IMR-90 (cell line): ENCODE measurements around the gene CAMK2B. TPM values are rescaled to one million over a fixed set of nuclear protein-coding genes. Genes with fewer than 3 reads are reported as not detected.

ENCODE experiments used
- ATAC-seq: fragments of 200-7000 bp; cut with Tn5 transposase; 2 replicates; pipeline ENCODE4 v1.9.1; 2020; ENCODE audit warnings: low read depth, mild to moderate bottlenecking, moderate library complexity
- BruUV-seq: library from RNA; stranded (reverse); fragments of 400-500 nt; replicated peaks from 2 replicates; lab custom pipeline; 2021; lab: Mats Ljungman, UMichigan
- CTCF ChIA-PET: fragments of 300-600 bp; formaldehyde crosslinking; extraction: SDS; loops from one replicate; lab custom pipeline; 2021; ENCODE audit warnings: antibody characterized with exemption; lab: Yijun Ruan, JAX
- POLR2A ChIA-PET: fragments of 300-600 bp; sonication (Branson Sonifier 250); formaldehyde crosslinking; loops from one replicate; lab custom pipeline; 2022; ENCODE audit warnings: antibody characterized with exemption; ENCODE audit not compliant: unreplicated experiment; lab: Charles Lee
- DNase-seq: peaks from one replicate; pipeline ENCODE4 v3.0.0; 2013
- H2AFZ ChIP-seq: replicated peaks from 2 replicates; pipeline ENCODE3; 2013; ENCODE audit warnings: low read length, mild to moderate bottlenecking; ENCODE audit not compliant: poor library complexity
- H2AK5ac ChIP-seq: 2 replicates; pipeline ENCODE4 v1.6.1; 2013; ENCODE audit warnings: low read depth, low read length, inconsistent platforms
- H2AK9ac ChIP-seq: replicated peaks from 2 replicates; pipeline ENCODE3; 2013; ENCODE audit warnings: mild to moderate bottlenecking, low read depth, low read length, moderate library complexity; ENCODE audit not compliant: poor library complexity
- H2BK120ac ChIP-seq: 2 replicates; pipeline ENCODE4 v1.6.1; 2013; ENCODE audit warnings: low read depth, low read length, inconsistent platforms
- H2BK15ac ChIP-seq: 3 replicates; pipeline ENCODE4 v1.6.1; 2013; ENCODE audit warnings: low read depth, low read length, inconsistent platforms
- H2BK20ac ChIP-seq: 2 replicates; pipeline ENCODE4 v1.6.1; 2013; ENCODE audit warnings: low read depth, mild to moderate bottlenecking, inconsistent platforms, low read length, moderate library complexity
- H2BK5ac ChIP-seq: 2 replicates; pipeline ENCODE4 v1.6.1; 2013; ENCODE audit warnings: mild to moderate bottlenecking, low read depth, low read length, inconsistent platforms; ENCODE audit not compliant: poor library complexity, severe bottlenecking
- H3K14ac ChIP-seq: replicated peaks from 2 replicates; pipeline ENCODE4 v1.6.1; 2013; ENCODE audit warnings: low read depth, low read length, inconsistent platforms
- H3K18ac ChIP-seq: 2 replicates; pipeline ENCODE4 v1.6.1; 2013; ENCODE audit warnings: low read depth, low read length, control low read depth
- H3K23ac ChIP-seq: 2 replicates; pipeline ENCODE4 v1.6.1; 2013; ENCODE audit warnings: low read depth, low read length, inconsistent platforms
- H3K27ac ChIP-seq: 2 replicates; pipeline ENCODE4 v1.5.1; 2013; ENCODE audit warnings: mild to moderate bottlenecking, control low read depth, low read length; ENCODE audit not compliant: insufficient read depth
- H3K27me3 ChIP-seq: 2 replicates; pipeline ENCODE4 v1.6.1; 2013; ENCODE audit warnings: low read length; ENCODE audit not compliant: control insufficient read depth, insufficient read depth
- H3K36me3 ChIP-seq: 2 replicates; pipeline ENCODE4 v1.6.1; 2013; ENCODE audit warnings: low read length, mixed read lengths; ENCODE audit not compliant: control insufficient read depth, insufficient read depth
- H3K4ac ChIP-seq: 2 replicates; pipeline ENCODE4 v1.6.1; 2013; ENCODE audit warnings: low read depth, low read length, inconsistent platforms
- H3K4me1 ChIP-seq: 2 replicates; pipeline ENCODE4 v1.6.1; 2013; ENCODE audit warnings: low read length, mixed read lengths; ENCODE audit not compliant: control insufficient read depth, insufficient read depth
- H3K4me2 ChIP-seq: 2 replicates; pipeline ENCODE4 v1.6.1; 2013; ENCODE audit warnings: low read depth, mild to moderate bottlenecking, control low read depth, low read length, moderate library complexity
- H3K4me3 ChIP-seq: 2 replicates; pipeline ENCODE4 v1.5.1; 2013; ENCODE audit warnings: low read depth, mild to moderate bottlenecking, control low read depth, low read length, moderate library complexity; ENCODE audit not compliant: insufficient read depth
- H3K56ac ChIP-seq: 2 replicates; pipeline ENCODE4 v1.6.1; 2013; ENCODE audit warnings: low read length, inconsistent platforms; ENCODE audit not compliant: insufficient read depth; ENCODE audit errors: extremely low read depth
- H3K79me1 ChIP-seq, 2 experiments: 2 replicates each; pipeline ENCODE4 v1.6.1; 2013; ENCODE audit warnings: low read length in 2 of 2, inconsistent platforms in 1 of 2, low read depth in 1 of 2
- H3K9ac ChIP-seq: 2 replicates; pipeline ENCODE4 v1.6.1; 2013; ENCODE audit warnings: low read depth, low read length, control low read depth
- H3K9me1 ChIP-seq: 2 replicates; pipeline ENCODE4 v1.6.1; 2013; ENCODE audit warnings: low read length, inconsistent platforms; ENCODE audit not compliant: insufficient read depth
- H3K9me3 ChIP-seq: 2 replicates; pipeline ENCODE4 v1.6.1; 2013; ENCODE audit warnings: low read length; ENCODE audit not compliant: control insufficient read depth, insufficient read depth
- H4K20me1 ChIP-seq: 2 replicates; pipeline ENCODE4 v1.6.1; 2013; ENCODE audit warnings: low read length, inconsistent platforms; ENCODE audit not compliant: insufficient read depth
- H4K5ac ChIP-seq: 2 replicates; pipeline ENCODE4 v1.6.1; 2013; ENCODE audit warnings: mild to moderate bottlenecking, low read depth, low read length, control low read depth
- H4K8ac ChIP-seq, 2 experiments: 2 replicates each; pipeline ENCODE4 v1.6.1; 2013; ENCODE audit warnings: low read depth in 2 of 2, low read length in 2 of 2, control low read depth in 1 of 2, inconsistent platforms in 1 of 2
- H4K91ac ChIP-seq: 2 replicates; pipeline ENCODE4 v1.6.1; 2013; ENCODE audit warnings: low read depth, low read length, inconsistent platforms; ENCODE audit not compliant: insufficient read depth
- BHLHE40 ChIP-seq: fragments of 150-350 bp; IDR thresholded peaks from 2 replicates; pipeline ENCODE4 v1.6.1; 2016; ENCODE audit warnings: mild to moderate bottlenecking, low read depth, low read length
- FOS ChIP-seq: fragments of 150-350 bp; IDR thresholded peaks from 2 replicates; pipeline ENCODE4 v1.6.1; 2016; ENCODE audit warnings: low read depth, low read length
- MAFK ChIP-seq: IDR thresholded peaks from 2 replicates; pipeline ENCODE4 v1.6.1; 2012; ENCODE audit warnings: low read depth, low read length, improper control_type of control experiment
- MXI1 ChIP-seq: IDR thresholded peaks from 2 replicates; pipeline ENCODE4 v1.6.1; 2012; ENCODE audit warnings: low read depth, mild to moderate bottlenecking, low read length, moderate library complexity, borderline replicate concordance
- POLR2A ChIP-seq: IDR thresholded peaks from 2 replicates; pipeline ENCODE4 v1.6.1; 2012; ENCODE audit warnings: mild to moderate bottlenecking, low read depth, low read length
- SMC3 ChIP-seq: fragments of 150-350 bp; IDR thresholded peaks from 2 replicates; pipeline ENCODE4 v1.6.1; 2016; ENCODE audit warnings: low read depth, mild to moderate bottlenecking, antibody characterized with exemption, low read length, moderate library complexity
- WGBS, 2 experiments: methylation state at CpG; one replicate each; pipeline versions ENCODE4 v1.1.5 to v1.1.7; 2013; ENCODE audit warnings: missing lambda C conversion rate in 2 of 2; ENCODE audit not compliant: insufficient read length in 1 of 2; ENCODE audit errors: extremely low coverage in 2 of 2; 5-methylcytosine and 5-hydroxymethylcytosine counted together
- dilution Hi-C: fragments of 300-500 bp; cut with HindIII; formaldehyde crosslinking; loops from one replicate; pipeline ENCODE4 v1.14.3; 2018; ENCODE audit warnings: low sequenced_read_pairs; ENCODE audit not compliant: unreplicated experiment
- in situ Hi-C: fragments of 300-500 bp; cut with MboI; formaldehyde crosslinking; loops from 3 replicates; pipeline ENCODE4 v1.14.3; 2019; ENCODE audit warnings: low sequenced_read_pairs, inconsistent platforms, mixed read lengths
- intact Hi-C: fragments of 100-400 bp; cut with micrococcal nuclease; formaldehyde crosslinking; loops from 2 replicates; pipeline ENCODE4 v1.10.0; 2022
- polyA plus RNA-seq, 3 experiments: library from polyadenylated mRNA; depleted of rRNA; stranded (reverse); fragments of >200 nt; gene quantifications; 2 replicates each; pipeline ENCODE4 v1.2.3, GENCODE V29; 2012; ENCODE audit warnings: low replicate concordance in 1 of 3
- total RNA-seq: library from RNA; depleted of rRNA; stranded (reverse); fragments of >200 nt; gene quantifications from 2 replicates; pipeline ENCODE4 v1.2.3, GENCODE V29; 2012
- TF ChIP-seq, protein P1 (sequence below): fragments of 150-350 bp; IDR thresholded peaks from 2 replicates; pipeline ENCODE4 v1.6.1; 2017; ENCODE audit warnings: mild to moderate bottlenecking, antibody characterized with exemption, low read length, low read depth
- TF ChIP-seq, protein P2 (sequence below): fragments of 150-350 bp; IDR thresholded peaks from 2 replicates; pipeline ENCODE4 v1.6.1; 2016; ENCODE audit warnings: low read depth, mild to moderate bottlenecking, low read length, moderate library complexity, borderline replicate concordance

Gene CAMK2B
- total and polyA plus RNA-seq, 2 of the 4 experiments (the other 2 are of a cell fraction): 0.18 to 0.36 TPM

DNA sequence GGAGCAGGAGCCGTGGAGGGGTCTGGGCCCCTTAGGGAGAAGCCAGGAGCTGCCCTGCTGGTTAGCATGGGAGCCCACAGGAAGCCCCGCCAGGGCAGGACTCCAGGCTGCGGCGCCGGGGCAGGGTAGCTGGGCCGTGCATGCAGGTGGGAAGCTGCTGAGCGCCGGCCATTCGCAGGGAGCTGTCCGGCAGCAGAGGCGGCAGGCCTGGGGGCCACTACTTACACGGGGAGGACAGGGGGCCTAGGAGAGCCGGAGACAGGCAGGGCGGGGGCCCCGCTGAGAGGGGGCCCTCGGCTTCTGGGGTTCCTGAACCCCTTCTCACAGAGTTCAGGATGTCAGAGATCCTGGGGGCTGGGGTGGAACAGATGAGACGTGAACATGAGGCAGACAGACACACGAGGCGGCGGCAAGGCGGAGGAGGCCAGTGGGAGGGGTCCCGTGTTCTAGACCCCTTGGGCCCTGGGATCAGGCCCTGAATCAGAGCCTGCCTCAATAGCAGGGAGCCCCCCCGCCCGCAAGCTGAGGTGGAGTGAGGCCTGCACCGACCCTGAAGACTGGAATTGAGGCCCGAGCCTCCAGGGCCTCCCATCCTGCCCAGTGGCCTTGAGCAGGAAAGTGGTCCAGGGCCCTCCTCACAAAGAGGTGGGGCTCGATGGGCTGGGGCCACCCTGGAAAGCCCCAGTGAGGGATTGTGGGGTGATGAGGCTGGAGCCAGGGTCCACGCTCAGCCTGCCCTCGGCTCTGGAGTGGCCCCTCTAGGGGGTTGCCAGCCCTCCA is 96.6 kb downstream of the CAMK2B start:
- Histone ChIP-seq H3K9ac (no peak overlapping the region), H3K14ac (no peak overlapping the region), H3K9me3 (no peaks in the 10 kb centered on the region), H2BK5ac (no peak overlapping the region), H3K4me1 (no peaks in the 10 kb centered on the region), H3K36me3 (no peaks in the 10 kb centered on the region), H3K4ac (no peak overlapping the region), H3K9me1 (no peaks in the 10 kb centered on the region), H2BK15ac (no peak overlapping the region), H2BK120ac (no peak overlapping the region), H2AFZ (no peak overlapping the region), H4K91ac (no peak overlapping the region), H3K4me2 (no peak overlapping the region), H3K56ac (no peak overlapping the region), H3K79me1 (no peaks in the 10 kb centered on the region), H2BK20ac (no peak overlapping the region), H3K18ac (no peak overlapping the region), H3K27me3 (peaks cover 59% of the 10 kb centered on the region), H4K20me1 (no peaks in the 10 kb centered on the region), H4K5ac (no peak overlapping the region), H3K27ac (no peak overlapping the region), H3K23ac (no peak overlapping the region), H2AK9ac (no peak overlapping the region), H2AK5ac (no peak overlapping the region), H4K8ac (no peak overlapping the region), H3K4me3 (no peak overlapping the region)
- BruUV-seq: no TSS peak
- ChIA-PET CTCF (no interaction called here), POLR2A (interaction anchor here (0.6 kb wide), 1 partner anchor 10 kb away, joined by 10 read pairs; no protein-coding TSS in a partner anchor)
- ATAC-seq (no peak), DNase-seq (no peak)
- in situ Hi-C loops: no loop called here
- 79% methylated on average over 9 of the region's 29 CpGs; no CpG with 5 or more reads in 1 of the 2 experiments for WGBS, 2 experiments
- intact Hi-C loops: no loop called here
- dilution Hi-C loops: no loop called here
- TF ChIP-seq, protein P1, sequence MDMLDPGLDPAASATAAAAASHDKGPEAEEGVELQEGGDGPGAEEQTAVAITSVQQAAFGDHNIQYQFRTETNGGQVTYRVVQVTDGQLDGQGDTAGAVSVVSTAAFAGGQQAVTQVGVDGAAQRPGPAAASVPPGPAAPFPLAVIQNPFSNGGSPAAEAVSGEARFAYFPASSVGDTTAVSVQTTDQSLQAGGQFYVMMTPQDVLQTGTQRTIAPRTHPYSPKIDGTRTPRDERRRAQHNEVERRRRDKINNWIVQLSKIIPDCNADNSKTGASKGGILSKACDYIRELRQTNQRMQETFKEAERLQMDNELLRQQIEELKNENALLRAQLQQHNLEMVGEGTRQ: no peak
- TF ChIP-seq FOS: no peak
- no peak for TF ChIP-seq BHLHE40
- no peak for TF ChIP-seq SMC3
- no peak for TF ChIP-seq MXI1
- no peak for TF ChIP-seq MAFK
- TF ChIP-seq, protein P2, sequence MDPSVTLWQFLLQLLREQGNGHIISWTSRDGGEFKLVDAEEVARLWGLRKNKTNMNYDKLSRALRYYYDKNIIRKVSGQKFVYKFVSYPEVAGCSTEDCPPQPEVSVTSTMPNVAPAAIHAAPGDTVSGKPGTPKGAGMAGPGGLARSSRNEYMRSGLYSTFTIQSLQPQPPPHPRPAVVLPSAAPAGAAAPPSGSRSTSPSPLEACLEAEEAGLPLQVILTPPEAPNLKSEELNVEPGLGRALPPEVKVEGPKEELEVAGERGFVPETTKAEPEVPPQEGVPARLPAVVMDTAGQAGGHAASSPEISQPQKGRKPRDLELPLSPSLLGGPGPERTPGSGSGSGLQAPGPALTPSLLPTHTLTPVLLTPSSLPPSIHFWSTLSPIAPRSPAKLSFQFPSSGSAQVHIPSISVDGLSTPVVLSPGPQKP: no peak
- no peak for TF ChIP-seq POLR2A
